H9 (cell line): ENCODE measurements around the gene TMEM181. TPM values are rescaled to one million over a fixed set of nuclear protein-coding genes. Genes with fewer than 3 reads are reported as not detected.
A peak's percentile ranks its signal among the peaks of the same experiment; 100 is the strongest.

ENCODE experiments used
- DNase-seq: peaks from one replicate; pipeline ENCODE4 v3.0.0-alpha.2; 2017
- H2AFZ ChIP-seq: one replicate; pipeline ENCODE4 v1.6.1; 2013; ENCODE audit warnings: mild to moderate bottlenecking, low read length, control low read depth, moderate library complexity
- H2AK5ac ChIP-seq: 2 replicates; pipeline ENCODE4 v1.6.1; 2013; ENCODE audit warnings: low read length, control low read depth, mixed read lengths; ENCODE audit not compliant: insufficient read length
- H2BK120ac ChIP-seq: one replicate; pipeline ENCODE4 v1.6.1; 2013; ENCODE audit warnings: low read depth, mild to moderate bottlenecking, low read length, control low read depth, inconsistent platforms; ENCODE audit not compliant: poor library complexity, severe bottlenecking
- H2BK12ac ChIP-seq: 2 replicates; pipeline ENCODE4 v1.6.1; 2013; ENCODE audit warnings: low read length, control low read depth, mixed read lengths, low read depth; ENCODE audit not compliant: insufficient read length
- H2BK15ac ChIP-seq: 2 replicates; pipeline ENCODE4 v1.6.1; 2013; ENCODE audit warnings: low read depth, low read length, control low read depth
- H2BK20ac ChIP-seq: one replicate; pipeline ENCODE4 v1.6.1; 2013; ENCODE audit warnings: low read depth, mild to moderate bottlenecking, low read length, control low read depth, inconsistent platforms; ENCODE audit not compliant: poor library complexity, severe bottlenecking
- H2BK5ac ChIP-seq: 2 replicates; pipeline ENCODE4 v1.6.1; 2013; ENCODE audit warnings: low read length, control low read depth, mixed read lengths; ENCODE audit not compliant: insufficient read length
- H3K14ac ChIP-seq: 2 replicates; pipeline ENCODE4 v1.6.1; 2013; ENCODE audit warnings: low read length, control low read depth; ENCODE audit not compliant: insufficient read depth
- H3K18ac ChIP-seq: 2 replicates; pipeline ENCODE4 v1.6.1; 2013; ENCODE audit warnings: low read depth, mild to moderate bottlenecking, mixed read lengths, low read length, control low read depth; ENCODE audit not compliant: insufficient read length
- H3K23ac ChIP-seq: 2 replicates; pipeline ENCODE4 v1.6.1; 2013; ENCODE audit warnings: low read length, control low read depth, mixed read lengths, low read depth; ENCODE audit not compliant: insufficient read length
- H3K23me2 ChIP-seq: 2 replicates; pipeline ENCODE4 v1.6.1; 2013; ENCODE audit warnings: low read depth, mild to moderate bottlenecking, mixed read lengths, low read length, control low read depth; ENCODE audit not compliant: insufficient read length, poor library complexity, severe bottlenecking
- H3K27ac ChIP-seq: 2 replicates; pipeline ENCODE4 v1.5.1; 2013; ENCODE audit warnings: low read length, control low read depth, mixed read lengths, low read depth; ENCODE audit not compliant: insufficient read length
- H3K27me3 ChIP-seq: 2 replicates; pipeline ENCODE4 v1.6.1; 2013; ENCODE audit warnings: low read length, control low read depth, inconsistent platforms; ENCODE audit not compliant: insufficient read depth
- H3K4ac ChIP-seq: 2 replicates; pipeline ENCODE4 v1.6.1; 2013; ENCODE audit warnings: low read depth, mild to moderate bottlenecking, control low read depth, inconsistent platforms, low read length, moderate library complexity
- H3K4me1 ChIP-seq: 2 replicates; pipeline ENCODE4 v1.6.1; 2013; ENCODE audit warnings: low read length, control low read depth, inconsistent platforms; ENCODE audit not compliant: insufficient read depth
- H3K4me2 ChIP-seq: 2 replicates; pipeline ENCODE4 v1.6.1; 2013; ENCODE audit warnings: low read length, control low read depth, mixed read lengths; ENCODE audit not compliant: insufficient read length, insufficient read depth
- H3K56ac ChIP-seq: 2 replicates; pipeline ENCODE4 v1.6.1; 2013; ENCODE audit warnings: low read depth, mild to moderate bottlenecking, mixed read lengths, low read length, control low read depth; ENCODE audit not compliant: insufficient read length
- H3K79me1 ChIP-seq: 2 replicates; pipeline ENCODE4 v1.6.1; 2013; ENCODE audit warnings: low read depth, mild to moderate bottlenecking, moderate library complexity, low read length, control low read depth, inconsistent platforms; ENCODE audit not compliant: insufficient read depth, poor library complexity, severe bottlenecking
- H3K79me2 ChIP-seq: 2 replicates; pipeline ENCODE4 v1.6.1; 2013; ENCODE audit warnings: low read length, control low read depth, inconsistent platforms; ENCODE audit not compliant: insufficient read depth
- H3K9ac ChIP-seq: 2 replicates; pipeline ENCODE4 v1.6.1; 2013; ENCODE audit warnings: low read length, control low read depth, mixed read lengths; ENCODE audit not compliant: insufficient read length; ENCODE audit errors: extremely low read depth
- H3K9me3 ChIP-seq: one replicate; pipeline ENCODE4 v1.6.1; 2013; ENCODE audit warnings: low read depth, low read length, inconsistent platforms; ENCODE audit not compliant: control insufficient read depth
- H3T11ph ChIP-seq: one replicate; pipeline ENCODE4 v1.6.1; 2013; ENCODE audit warnings: mild to moderate bottlenecking, low read length, control low read depth, inconsistent platforms
- H4K20me1 ChIP-seq: one replicate; pipeline ENCODE4 v1.6.1; 2013; ENCODE audit not compliant: control insufficient read depth, insufficient read length, insufficient read depth
- H4K5ac ChIP-seq: 2 replicates; pipeline ENCODE4 v1.6.1; 2013; ENCODE audit warnings: low read depth, mild to moderate bottlenecking, mixed read lengths, low read length, control low read depth; ENCODE audit not compliant: insufficient read length
- H4K8ac ChIP-seq: replicated peaks from 2 replicates; pipeline ENCODE4 v1.6.1; 2013; ENCODE audit warnings: low read length, control low read depth, mixed read lengths, low read depth; ENCODE audit not compliant: insufficient read length
- H4K91ac ChIP-seq: 2 replicates; pipeline ENCODE4 v1.6.1; 2013; ENCODE audit warnings: low read depth, mild to moderate bottlenecking, moderate library complexity, mixed read lengths, low read length, control low read depth; ENCODE audit not compliant: insufficient read length
- H3K27ac Mint-ChIP-seq, 3 experiments: 2 replicates in 2 of 3; 3 replicates in 1 of 3; pipeline ENCODE4 v1.8.0; 2020 to 2021; ENCODE audit warnings: mixed read lengths in 3 of 3, mild to moderate bottlenecking in 1 of 3, moderate library complexity in 1 of 3
- H3K27me3 Mint-ChIP-seq: 2 replicates; pipeline ENCODE4 v1.8.0; 2021; ENCODE audit warnings: low read depth, mild to moderate bottlenecking, moderate library complexity, mixed read lengths
- H3K36me3 Mint-ChIP-seq, 3 experiments: 2 replicates in 2 of 3; 3 replicates in 1 of 3; pipeline ENCODE4 v1.8.0; 2020 to 2021; ENCODE audit warnings: low read depth in 3 of 3, mixed read lengths in 3 of 3; ENCODE audit not compliant: insufficient read depth in 1 of 3
- H3K4me1 Mint-ChIP-seq, 2 experiments: 2 replicates each; pipeline ENCODE4 v1.8.0; 2020; ENCODE audit warnings: mixed read lengths in 2 of 2
- H3K4me3 Mint-ChIP-seq, 2 experiments: 2 replicates in 1 of 2; 3 replicates in 1 of 2; pipeline ENCODE4 v1.8.0; 2020 to 2021; ENCODE audit warnings: mild to moderate bottlenecking in 2 of 2, mixed read lengths in 2 of 2, moderate library complexity in 1 of 2
- H3K9me3 Mint-ChIP-seq, 2 experiments: 2 replicates in 1 of 2; 3 replicates in 1 of 2; pipeline ENCODE4 v1.8.0; 2020; ENCODE audit warnings: mild to moderate bottlenecking in 2 of 2, mixed read lengths in 2 of 2, moderate library complexity in 1 of 2
- CTCF ChIP-seq: fragments of 200-600 bp; sonication (generic); conservative IDR thresholded peaks from 3 replicates; pipeline ENCODE4 v1.8.0; 2021; ENCODE audit warnings: antibody characterized with exemption, mild to moderate bottlenecking
- WGBS: extraction: QIAGEN DNeasy Blood & Tissue Kit; methylation state at CpG from one replicate; pipeline ENCODE4 v1.1.7; 2013; ENCODE audit warnings: missing lambda C conversion rate, low lambda C conversion rate, mixed read lengths; ENCODE audit not compliant: insufficient read length; ENCODE audit errors: extremely low coverage; 5-methylcytosine and 5-hydroxymethylcytosine counted together
- total RNA-seq: library from RNA; stranded (reverse); gene quantifications from 2 replicates; pipeline ENCODE4 v1.2.1, GENCODE V29; 2021

The TMEM181 gene
- total RNA-seq, 1 experiment from 2014 or later = 24.4 TPM

DNA sequence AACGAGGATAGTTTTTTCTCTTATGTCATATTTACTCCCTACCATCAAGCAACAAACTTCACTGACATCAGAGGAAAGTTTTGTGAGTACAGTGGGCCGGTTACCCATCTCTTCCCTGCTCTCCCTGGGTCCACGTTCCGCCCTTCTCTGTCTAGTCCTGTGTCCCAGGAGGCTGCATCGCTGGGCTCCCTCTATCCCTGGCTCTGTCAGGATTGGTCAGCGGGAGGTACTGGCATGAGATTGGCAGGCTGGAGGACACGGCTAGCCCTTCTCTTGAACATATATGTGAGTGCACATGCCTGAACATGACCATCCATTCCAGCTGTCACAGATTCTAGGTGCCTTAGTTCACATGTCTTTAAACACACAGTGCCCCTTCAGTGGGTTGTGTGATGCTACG is 30.3 kb upstream of the TMEM181 start:
- Histone ChIP-seq H2BK120ac (no peak overlapping the region), H4K5ac (no peak overlapping the region), H3K79me1 (no peaks in the 10 kb centered on the region), H3K18ac (no peak overlapping the region), H2AFZ (no peak overlapping the region), H3K27me3 (no peaks in the 10 kb centered on the region), H2AK5ac (no peak overlapping the region), H4K91ac (peak overlapping the region; percentile 13), H3K9me3 (no peaks in the 10 kb centered on the region), H2BK15ac (no peak overlapping the region), H3K79me2 (no peaks in the 10 kb centered on the region), H3K23ac (no peak overlapping the region), H3K4ac (no peak overlapping the region), H2BK5ac (no peak overlapping the region), H3K23me2 (no peaks in the 10 kb centered on the region), H3K4me2 (no peak overlapping the region), H2BK20ac (no peak overlapping the region), H3K14ac (no peak overlapping the region), H4K20me1 (no peaks in the 10 kb centered on the region), H3K4me1 (no peaks in the 10 kb centered on the region), H3T11ph (no peak overlapping the region), H4K8ac (no peak overlapping the region), H3K9ac (no peak overlapping the region), H3K56ac (no peak overlapping the region), H2BK12ac (no peak overlapping the region), H3K27ac (no peak overlapping the region)
- no peak for TF ChIP-seq CTCF
- WGBS = no CpG with 5 or more reads among the region's 8 CpGs
- H3K4me1 Mint-ChIP-seq = no peaks in the 10 kb centered on the region
- H3K27me3 Mint-ChIP-seq = peaks cover 38% of the 10 kb centered on the region
- peak; percentile 15 for DNase-seq
- H3K27ac Mint-ChIP-seq = no peak overlapping the region
- H3K4me3 Mint-ChIP-seq = no peak overlapping the region
- H3K9me3 Mint-ChIP-seq = peaks cover 13% of the 10 kb centered on the region in 2 experiments
- no peaks in the 10 kb centered on the region for H3K36me3 Mint-ChIP-seq
